Neural progenitor cell (in vitro differentiated cells): ENCODE measurements around the gene ADAMTS14. TPM values are rescaled to one million over a fixed set of nuclear protein-coding genes. Genes with fewer than 3 reads are reported as not detected.

Experiments used
- DNase-seq: peaks from one replicate; pipeline ENCODE4 v3.0.0-alpha.2; 2016; ENCODE audit warnings: low spot score
- H2AFZ ChIP-seq: fragments of 200-600 bp; sonication (generic); replicated peaks from 2 replicates; pipeline ENCODE4 v1.6.1; 2016; ENCODE audit warnings: antibody characterized with exemption
- H3F3A ChIP-seq: fragments of 200-600 bp; sonication (generic); 2 replicates; pipeline ENCODE4 v1.6.1; 2016; ENCODE audit warnings: antibody characterized with exemption, low read depth
- H3K27ac ChIP-seq: fragments of 200-600 bp; sonication (generic); 2 replicates; pipeline ENCODE4 v1.5.1; 2016; ENCODE audit warnings: mild to moderate bottlenecking
- H3K27me3 ChIP-seq: fragments of 200-600 bp; sonication (generic); 2 replicates; pipeline ENCODE4 v1.6.1; 2016; ENCODE audit warnings: mild to moderate bottlenecking, moderate library complexity
- H3K36me3 ChIP-seq: fragments of 200-600 bp; sonication (generic); 2 replicates; pipeline ENCODE4 v1.5.1; 2016
- H3K4me1 ChIP-seq: fragments of 200-600 bp; sonication (generic); 2 replicates; pipeline ENCODE4 v1.6.1; 2016; ENCODE audit warnings: mixed run types
- H3K4me2 ChIP-seq: fragments of 200-600 bp; sonication (generic); 2 replicates; pipeline ENCODE4 v1.6.1; 2016
- H3K4me3 ChIP-seq: fragments of 200-600 bp; sonication (generic); 2 replicates; pipeline ENCODE4 v1.5.1; 2016
- H3K79me2 ChIP-seq: fragments of 200-600 bp; sonication (generic); 2 replicates; pipeline ENCODE4 v1.6.1; 2016; ENCODE audit warnings: low read depth
- H3K9ac ChIP-seq: fragments of 200-600 bp; sonication (generic); 2 replicates; pipeline ENCODE4 v1.6.1; 2016
- H3K9me3 ChIP-seq: fragments of 200-600 bp; sonication (generic); 2 replicates; pipeline ENCODE4 v1.5.1; 2016; ENCODE audit warnings: low read depth
- H4K20me1 ChIP-seq: fragments of 200-600 bp; sonication (generic); 2 replicates; pipeline ENCODE4 v1.6.1; 2016; ENCODE audit warnings: low read depth
- H3K27ac Mint-ChIP-seq: 3 replicates; pipeline ENCODE4 v1.8.0; 2021; ENCODE audit warnings: mixed read lengths
- H3K27me3 Mint-ChIP-seq: 2 replicates; pipeline ENCODE4 v1.8.0; 2022; ENCODE audit warnings: low read depth, mild to moderate bottlenecking, inconsistent platforms, moderate library complexity, mixed read lengths; ENCODE audit not compliant: insufficient read depth
- H3K36me3 Mint-ChIP-seq: 3 replicates; pipeline ENCODE4 v1.8.0; 2021; ENCODE audit warnings: mixed read lengths
- H3K4me1 Mint-ChIP-seq: 3 replicates; pipeline ENCODE4 v1.8.0; 2021; ENCODE audit warnings: mixed read lengths
- H3K4me3 Mint-ChIP-seq: 3 replicates; pipeline ENCODE4 v1.8.0; 2021; ENCODE audit warnings: mild to moderate bottlenecking, moderate library complexity, mixed read lengths
- H3K9me3 Mint-ChIP-seq: 3 replicates; pipeline ENCODE4 v1.8.0; 2020; ENCODE audit warnings: mixed read lengths
- EZH2 ChIP-seq: fragments of 200-600 bp; sonication (generic); IDR thresholded peaks from 2 replicates; pipeline ENCODE4 v1.6.1; 2017; ENCODE audit warnings: antibody characterized with exemption, mild to moderate bottlenecking, moderate library complexity
- EZH2phosphoT487 ChIP-seq: fragments of 200-600 bp; sonication (generic); IDR thresholded peaks from 2 replicates; pipeline ENCODE4 v1.6.1; 2017; ENCODE audit warnings: antibody characterized with exemption
- total RNA-seq: library from RNA; depleted of rRNA; stranded (reverse); fragments of >200 nt; gene quantifications from 2 replicates; pipeline ENCODE4 v1.2.3, GENCODE V29; 2015; ENCODE audit warnings: low replicate concordance
- TF ChIP-seq, protein P1 (sequence below): fragments of 200-600 bp; sonication (generic); IDR thresholded peaks from 2 replicates; pipeline ENCODE4 v1.5.1; 2017; ENCODE audit warnings: antibody characterized with exemption, mild to moderate bottlenecking

The ADAMTS14 gene
- total RNA-seq, 1 donor from 2014 or later = not detected

DNA sequence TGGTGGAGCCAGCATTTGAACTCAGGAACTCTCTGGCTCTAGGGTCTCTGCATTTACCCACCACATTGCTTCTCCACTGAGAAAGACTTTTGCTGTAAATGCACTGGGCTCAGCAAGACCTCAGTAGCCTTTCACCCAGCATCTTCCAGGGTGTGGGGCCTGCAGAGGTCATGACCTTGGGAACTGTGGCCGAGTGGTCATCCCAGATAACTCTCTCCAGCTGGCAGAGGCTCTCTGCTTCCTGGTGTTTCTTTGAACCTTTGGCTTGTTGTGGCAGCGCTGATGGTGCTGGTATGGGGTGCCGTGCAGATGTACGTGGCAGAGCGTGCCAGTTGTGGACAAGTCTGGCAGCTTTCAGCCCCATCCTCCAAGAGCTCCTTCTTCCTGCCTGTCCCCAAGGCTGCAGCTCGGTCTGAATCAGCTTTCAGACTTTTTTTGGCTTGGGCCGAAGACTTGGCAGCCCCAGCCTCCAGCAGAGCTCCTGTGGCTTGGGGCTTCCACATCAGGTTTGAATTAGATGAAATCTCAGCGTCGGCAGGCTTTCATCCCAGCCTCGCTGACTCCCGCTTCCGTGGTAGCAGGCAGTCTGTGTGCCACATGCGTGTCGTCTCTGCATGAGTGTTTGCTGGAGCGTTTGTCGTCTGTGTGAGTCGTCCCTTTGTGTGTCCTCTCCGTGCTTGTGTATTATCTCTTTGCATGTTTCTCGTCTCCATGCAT lies 21.5 kb downstream of the ADAMTS14 start:
- no peaks in the 10 kb centered on the region for H3K27me3 ChIP-seq
- no peak overlapping the region for H3K27ac Mint-ChIP-seq
- no peak for TF ChIP-seq EZH2
- TF ChIP-seq, protein P1, sequence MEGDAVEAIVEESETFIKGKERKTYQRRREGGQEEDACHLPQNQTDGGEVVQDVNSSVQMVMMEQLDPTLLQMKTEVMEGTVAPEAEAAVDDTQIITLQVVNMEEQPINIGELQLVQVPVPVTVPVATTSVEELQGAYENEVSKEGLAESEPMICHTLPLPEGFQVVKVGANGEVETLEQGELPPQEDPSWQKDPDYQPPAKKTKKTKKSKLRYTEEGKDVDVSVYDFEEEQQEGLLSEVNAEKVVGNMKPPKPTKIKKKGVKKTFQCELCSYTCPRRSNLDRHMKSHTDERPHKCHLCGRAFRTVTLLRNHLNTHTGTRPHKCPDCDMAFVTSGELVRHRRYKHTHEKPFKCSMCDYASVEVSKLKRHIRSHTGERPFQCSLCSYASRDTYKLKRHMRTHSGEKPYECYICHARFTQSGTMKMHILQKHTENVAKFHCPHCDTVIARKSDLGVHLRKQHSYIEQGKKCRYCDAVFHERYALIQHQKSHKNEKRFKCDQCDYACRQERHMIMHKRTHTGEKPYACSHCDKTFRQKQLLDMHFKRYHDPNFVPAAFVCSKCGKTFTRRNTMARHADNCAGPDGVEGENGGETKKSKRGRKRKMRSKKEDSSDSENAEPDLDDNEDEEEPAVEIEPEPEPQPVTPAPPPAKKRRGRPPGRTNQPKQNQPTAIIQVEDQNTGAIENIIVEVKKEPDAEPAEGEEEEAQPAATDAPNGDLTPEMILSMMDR = no peak
- TF ChIP-seq EZH2phosphoT487 = no peak
- no peaks in the 10 kb centered on the region for H3K79me2 ChIP-seq
- no peak overlapping the region for H3K9ac ChIP-seq
- peaks cover 9% of the 10 kb centered on the region for H3K4me1 Mint-ChIP-seq
- no peak overlapping the region for H3K4me3 Mint-ChIP-seq
- H3K9me3 Mint-ChIP-seq = peaks cover 3% of the 10 kb centered on the region
- no peak overlapping the region for H3K27ac ChIP-seq
- peaks cover 10% of the 10 kb centered on the region for H3K4me1 ChIP-seq
- H2AFZ ChIP-seq = no peak overlapping the region
- H3K36me3 ChIP-seq = no peaks in the 10 kb centered on the region
- no peaks in the 10 kb centered on the region for H3K9me3 ChIP-seq
- H3K4me3 ChIP-seq = no peak overlapping the region
- no peak for DNase-seq
- no peaks in the 10 kb centered on the region for H4K20me1 ChIP-seq
- no peaks in the 10 kb centered on the region for H3K27me3 Mint-ChIP-seq
- H3K4me2 ChIP-seq = no peak overlapping the region
- peaks cover 3% of the 10 kb centered on the region for H3F3A ChIP-seq
- H3K36me3 Mint-ChIP-seq = no peaks in the 10 kb centered on the region

DNA sequence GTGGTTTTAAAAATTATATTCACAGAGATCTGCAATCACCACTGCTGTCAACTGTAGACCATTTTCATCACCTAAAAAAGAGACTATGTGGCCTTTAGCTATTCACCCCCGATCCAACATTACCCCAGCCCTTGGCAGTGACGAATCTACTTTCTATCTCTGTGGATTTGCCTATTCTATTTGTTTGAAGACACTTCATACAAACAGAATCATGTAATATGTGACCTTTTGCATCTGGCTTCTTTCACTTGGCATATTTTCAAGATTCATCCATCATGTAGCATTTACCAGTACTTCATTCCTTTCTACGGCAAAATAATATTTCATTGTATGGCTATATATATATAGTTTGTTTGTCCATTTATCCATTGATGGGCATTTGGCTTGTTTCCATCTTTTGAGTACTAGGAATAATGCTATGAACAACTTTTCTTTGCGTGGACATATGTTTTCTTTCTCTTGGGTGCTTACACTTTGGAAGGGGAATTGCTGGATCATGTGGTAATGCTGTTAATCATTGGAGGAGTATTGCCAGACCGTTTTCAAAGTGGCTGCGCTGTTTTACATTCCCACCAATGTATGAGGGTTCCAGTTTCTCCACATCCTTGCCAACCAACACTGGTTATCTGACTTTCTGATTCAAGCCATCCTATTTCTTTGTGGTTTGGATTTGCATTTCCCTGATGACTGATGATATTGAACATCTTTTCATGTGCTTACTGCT lies 22.3 kb downstream of the ADAMTS14 start:
- Histone ChIP-seq H3K4me2 (no peak overlapping the region), H3K36me3 (no peaks in the 10 kb centered on the region), H4K20me1 (no peaks in the 10 kb centered on the region), H3K9me3 (no peaks in the 10 kb centered on the region), H3K4me3 (no peak overlapping the region), H3K27me3 (no peaks in the 10 kb centered on the region), H3K27ac (no peak overlapping the region), H3F3A (peaks cover 3% of the 10 kb centered on the region), H3K4me1 (peaks cover 10% of the 10 kb centered on the region), H2AFZ (no peak overlapping the region), H3K79me2 (no peaks in the 10 kb centered on the region), H3K9ac (no peak overlapping the region)
- Mint-ChIP-seq H3K4me1 (peaks cover 12% of the 10 kb centered on the region), H3K4me3 (no peak overlapping the region), H3K9me3 (peaks cover 3% of the 10 kb centered on the region), H3K36me3 (no peaks in the 10 kb centered on the region), H3K27me3 (no peaks in the 10 kb centered on the region), H3K27ac (no peak overlapping the region)
- no peak for TF ChIP-seq EZH2phosphoT487
- TF ChIP-seq, protein P1 = no peak
- TF ChIP-seq EZH2 = no peak
- no peak for DNase-seq

DNA sequence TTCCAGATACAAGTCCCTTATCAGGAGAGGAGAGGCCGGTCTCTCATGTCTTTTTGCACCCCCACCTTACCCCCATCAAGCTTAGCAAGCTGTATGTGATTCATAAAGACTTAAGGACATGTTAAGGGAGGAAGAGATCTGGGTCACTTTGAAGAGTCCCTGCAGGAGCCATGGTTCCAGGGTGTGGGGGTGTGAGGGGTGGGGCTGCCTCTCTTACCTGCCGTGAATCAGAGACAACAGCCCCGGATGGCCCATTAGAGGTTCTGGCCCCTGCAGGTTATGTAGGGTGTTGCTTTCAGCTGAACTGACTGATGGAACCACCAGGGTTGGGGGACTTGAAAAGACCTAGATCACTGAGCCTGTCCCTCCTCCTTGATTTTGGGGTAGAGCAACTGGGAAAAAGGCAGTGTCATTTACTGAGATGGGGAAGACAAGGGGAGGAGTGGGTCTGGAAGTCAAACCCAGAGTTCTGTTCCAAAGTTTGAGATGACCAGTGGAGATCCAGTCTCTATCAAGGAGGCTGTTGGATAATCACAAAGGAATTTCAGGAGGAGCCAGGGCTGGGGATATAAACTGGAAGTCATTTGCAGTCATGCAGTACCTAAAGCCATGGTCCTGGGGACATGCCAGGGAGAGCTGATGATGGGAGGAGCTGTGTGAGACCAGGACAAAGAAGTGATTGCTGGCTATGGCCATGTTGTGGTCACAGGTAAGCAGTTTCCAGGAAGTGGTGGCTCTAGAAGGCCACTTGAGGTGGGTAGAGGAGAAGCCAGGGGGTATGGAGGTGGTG lies 23.1 kb downstream of the ADAMTS14 start:
- Mint-ChIP-seq H3K27ac (no peak overlapping the region), H3K36me3 (no peaks in the 10 kb centered on the region), H3K4me3 (no peak overlapping the region), H3K27me3 (no peaks in the 10 kb centered on the region), H3K9me3 (peaks cover 3% of the 10 kb centered on the region), H3K4me1 (peaks cover 12% of the 10 kb centered on the region)
- TF ChIP-seq, protein P1 = no peak
- TF ChIP-seq EZH2phosphoT487 (no peak), EZH2 (no peak)
- no peaks in the 10 kb centered on the region for H3K36me3 ChIP-seq
- peaks cover 10% of the 10 kb centered on the region for H3K4me1 ChIP-seq
- H3K27ac ChIP-seq = no peak overlapping the region
- no peak overlapping the region for H3K9ac ChIP-seq
- H3K4me2 ChIP-seq = no peak overlapping the region
- no peak overlapping the region for H3K4me3 ChIP-seq
- no peaks in the 10 kb centered on the region for H4K20me1 ChIP-seq
- H3K27me3 ChIP-seq = no peaks in the 10 kb centered on the region
- no peak overlapping the region for H2AFZ ChIP-seq
- H3F3A ChIP-seq = peaks cover 3% of the 10 kb centered on the region
- no peak for DNase-seq
- H3K79me2 ChIP-seq = no peaks in the 10 kb centered on the region
- H3K9me3 ChIP-seq = no peaks in the 10 kb centered on the region
